K562 treated with DMSO at 1 percent for 48 hours (cell line): ENCODE measurements around the gene TBKBP1. TPM values are rescaled to one million over a fixed set of nuclear protein-coding genes. Genes with fewer than 3 reads are reported as not detected.

Experiments
- total RNA-seq: library from RNA; unstranded; fragments of 300-600 nt; gene quantifications from 2 replicates; pipeline ENCODE4 v1.2.3, GENCODE V29; 2022; ENCODE audit warnings: low replicate concordance; ENCODE audit errors: extremely low read depth

The TBKBP1 gene, protein sequence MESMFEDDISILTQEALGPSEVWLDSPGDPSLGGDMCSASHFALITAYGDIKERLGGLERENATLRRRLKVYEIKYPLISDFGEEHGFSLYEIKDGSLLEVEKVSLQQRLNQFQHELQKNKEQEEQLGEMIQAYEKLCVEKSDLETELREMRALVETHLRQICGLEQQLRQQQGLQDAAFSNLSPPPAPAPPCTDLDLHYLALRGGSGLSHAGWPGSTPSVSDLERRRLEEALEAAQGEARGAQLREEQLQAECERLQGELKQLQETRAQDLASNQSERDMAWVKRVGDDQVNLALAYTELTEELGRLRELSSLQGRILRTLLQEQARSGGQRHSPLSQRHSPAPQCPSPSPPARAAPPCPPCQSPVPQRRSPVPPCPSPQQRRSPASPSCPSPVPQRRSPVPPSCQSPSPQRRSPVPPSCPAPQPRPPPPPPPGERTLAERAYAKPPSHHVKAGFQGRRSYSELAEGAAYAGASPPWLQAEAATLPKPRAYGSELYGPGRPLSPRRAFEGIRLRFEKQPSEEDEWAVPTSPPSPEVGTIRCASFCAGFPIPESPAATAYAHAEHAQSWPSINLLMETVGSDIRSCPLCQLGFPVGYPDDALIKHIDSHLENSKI
- not detected in 2 replicates for total RNA-seq

DNA sequence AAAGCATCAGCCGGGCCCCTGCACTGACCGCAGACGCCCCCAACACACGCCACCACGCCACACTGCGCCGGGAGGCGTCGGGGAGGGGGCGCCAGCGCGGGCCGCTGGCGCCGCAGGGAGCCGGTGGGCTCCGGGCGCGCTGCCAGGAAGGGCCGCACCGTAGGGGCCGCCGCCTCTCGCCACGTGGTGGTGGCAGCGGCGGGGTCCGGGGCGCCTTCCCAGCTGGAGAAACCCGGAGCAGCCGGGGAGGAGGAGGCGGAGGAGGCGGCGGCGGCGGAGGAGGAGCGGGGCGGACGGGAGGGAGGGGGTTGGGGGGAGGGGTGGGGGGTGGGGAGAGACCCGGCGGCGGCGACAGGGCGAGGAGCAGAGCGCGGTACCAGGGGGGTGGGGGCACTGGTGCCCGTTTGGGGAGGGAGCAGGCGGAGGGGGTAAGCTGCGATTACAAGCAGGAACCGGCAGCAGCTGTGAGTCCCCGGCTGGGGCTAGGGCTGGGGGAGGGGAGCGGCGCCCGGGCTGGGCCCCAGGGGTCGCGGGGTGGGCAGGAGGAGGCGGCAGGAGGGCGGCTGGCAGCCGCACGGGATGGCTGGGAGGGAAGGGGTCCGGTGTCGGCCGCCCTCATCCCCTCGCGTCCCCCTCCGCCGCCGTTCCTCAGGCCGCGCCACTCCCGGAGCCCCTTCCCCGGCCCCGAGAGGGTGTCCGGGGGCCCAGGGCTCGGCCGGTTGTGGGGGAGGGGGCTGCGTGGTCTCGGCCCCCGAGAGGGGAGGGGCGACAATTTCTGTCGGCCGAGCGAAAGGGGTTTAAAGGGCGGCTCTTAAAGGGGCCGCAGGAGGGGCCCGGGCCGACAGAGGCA, at the start of gene TBKBP1:
Gene TBKBP1, plus strand, starts transcription at position 431 of the 850 bp plus-strand sequence. CDS start 1,952 bp downstream, outside the sequence.

GRCh38 chr17:47649153-47649971, 44.6 kb upstream of the TBKBP1 start, which contains the start of gene KPNB1:
KPNB1 (plus strand) TSS chr17:47649919; CDS start chr17:47650245, 326 bp downstream.

DNA sequence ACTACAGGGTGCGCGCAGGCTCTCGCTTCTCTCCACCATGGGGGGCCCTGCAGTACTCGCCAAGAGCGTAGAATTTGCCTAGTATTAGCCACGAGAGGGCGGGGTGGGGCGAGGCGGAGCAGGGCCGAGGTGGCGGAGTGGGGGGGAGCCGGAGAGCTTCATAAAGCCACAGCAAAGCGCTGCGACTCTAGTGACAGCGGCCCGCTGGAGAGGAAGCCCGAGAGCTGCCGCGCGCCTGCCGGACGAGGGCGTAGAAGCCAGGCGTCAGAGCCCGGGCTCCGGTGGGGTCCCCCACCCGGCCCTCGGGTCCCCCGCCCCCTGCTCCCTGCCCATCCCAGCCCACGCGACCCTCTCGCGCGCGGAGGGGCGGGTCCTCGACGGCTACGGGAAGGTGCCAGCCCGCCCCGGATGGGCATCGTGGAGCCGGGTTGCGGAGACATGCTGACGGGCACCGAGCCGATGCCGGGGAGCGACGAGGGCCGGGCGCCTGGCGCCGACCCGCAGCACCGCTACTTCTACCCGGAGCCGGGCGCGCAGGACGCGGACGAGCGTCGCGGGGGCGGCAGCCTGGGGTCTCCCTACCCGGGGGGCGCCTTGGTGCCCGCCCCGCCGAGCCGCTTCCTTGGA, 39.2 kb downstream of the TBKBP1 start, which contains the start of gene TBX21:
Gene TBX21, plus strand, starts transcription at position 190 of the 627 bp plus-strand sequence. Its CDS starts 219 bp downstream, at position 409.

Other genes with a start within 250 kb of the TBKBP1 start
- gene NPEPPS, start 163.1 kb upstream of the TBKBP1 start, total RNA-seq, result not detected in 2 replicates
- gene KPNB1, start 44.2 kb upstream of the TBKBP1 start, total RNA-seq, result 125 TPM in 1 of 2 replicates, not detected in the other
- not detected in 2 replicates for gene TBX21, start 39.1 kb downstream of the TBKBP1 start, total RNA-seq
- gene OSBPL7, start 127.6 kb downstream of the TBKBP1 start, total RNA-seq, result not detected in 2 replicates
- gene MRPL10, start 137.4 kb downstream of the TBKBP1 start, total RNA-seq, result not detected in 2 replicates
- not detected in 2 replicates for gene LRRC46, start 137.5 kb downstream of the TBKBP1 start, total RNA-seq
- not detected in 2 replicates for gene SCRN2, start 147.1 kb downstream of the TBKBP1 start, total RNA-seq
- not detected in 2 replicates for gene SP6, start 157.0 kb downstream of the TBKBP1 start, total RNA-seq
- not detected in 2 replicates for gene SP2, start 202.1 kb downstream of the TBKBP1 start, total RNA-seq
- gene PNPO, start 247.4 kb downstream of the TBKBP1 start, total RNA-seq, result not detected in 2 replicates